Activated T-helper 1 cell treated with Interleukin-2 at 50 U/mL for 16 hours (primary cell): Measurements from ENCODE around the gene EXOC3L1.

ENCODE experiments used
- DNase-seq: peaks from one replicate; pipeline ENCODE4 v3.0.0-alpha.2; 2020; ENCODE audit warnings: low read depth

Gene EXOC3L1

DNA sequence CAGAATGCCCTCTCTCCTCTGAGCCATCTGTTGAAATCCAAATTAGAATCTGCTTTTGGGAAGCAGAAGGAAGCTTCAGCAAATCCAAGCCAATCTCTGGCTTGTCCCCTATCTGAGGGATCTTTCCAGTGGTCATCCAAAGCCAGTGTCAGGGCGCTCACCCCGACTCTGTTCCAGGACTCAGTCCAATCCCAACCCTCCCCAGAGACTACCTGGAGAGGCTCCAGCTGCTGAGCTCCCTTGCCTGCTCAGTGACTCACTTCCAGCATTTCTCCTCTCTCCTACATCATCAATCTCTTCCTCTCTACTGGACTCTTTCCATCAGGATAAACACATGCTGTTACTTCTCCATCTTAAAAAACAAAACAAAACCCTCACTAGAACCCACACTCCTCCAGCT is 8.6 kb downstream of the EXOC3L1 start:
- no peak for DNase-seq

DNA sequence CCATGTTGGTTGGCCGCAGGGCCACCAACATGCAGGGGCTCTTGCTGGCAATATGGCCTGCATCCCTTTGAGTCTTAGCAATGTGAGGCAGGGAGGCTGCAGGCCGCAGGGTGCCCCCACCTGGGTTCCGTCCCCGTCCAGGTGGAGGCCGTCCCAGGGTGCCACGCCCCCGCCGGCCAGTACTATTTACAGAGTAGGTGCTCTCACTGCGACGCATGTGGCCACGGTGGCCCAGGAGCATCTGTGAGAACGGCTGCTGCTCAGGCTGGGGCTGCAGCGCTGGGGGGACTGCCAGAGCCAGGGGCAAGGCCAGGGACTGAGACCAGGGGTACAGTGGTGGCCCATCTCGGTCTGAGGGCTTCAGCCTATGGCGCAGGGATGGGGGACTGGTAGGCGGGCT is 9.8 kb downstream of the EXOC3L1 start:
- DNase-seq = no peak

DNA sequence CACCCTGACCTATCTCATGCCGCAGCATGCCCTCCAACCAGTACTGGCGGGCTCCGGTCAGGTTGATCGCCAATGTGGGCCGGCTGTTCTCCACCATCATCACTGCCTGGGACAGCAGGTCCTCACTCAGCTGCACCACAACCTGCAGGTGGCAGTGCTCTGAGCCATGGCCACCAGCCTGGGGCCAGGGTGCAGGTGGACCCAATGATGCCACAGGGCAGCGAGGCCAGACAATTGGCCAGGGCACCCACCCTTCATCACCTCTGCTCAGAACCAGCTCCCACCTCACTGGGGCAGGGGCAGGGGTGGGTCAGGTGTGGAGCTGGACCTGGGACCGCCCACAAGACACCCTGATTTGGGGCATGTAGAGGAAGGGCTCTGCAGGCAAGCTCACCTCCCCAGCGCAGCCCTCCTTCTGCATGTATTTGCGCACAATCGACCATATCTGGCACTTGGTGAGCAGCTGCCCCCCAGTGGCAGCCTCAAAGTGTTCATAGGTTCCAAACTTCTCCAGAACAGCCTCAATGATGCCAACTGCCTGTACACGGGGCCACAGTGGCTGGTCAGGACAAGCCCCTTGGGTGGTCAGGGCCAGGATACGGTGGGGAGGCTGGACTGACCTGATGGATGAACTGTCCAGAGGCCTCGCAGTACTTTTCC is 10.4 kb downstream of the EXOC3L1 start:
- DNase-seq = no peak

DNA sequence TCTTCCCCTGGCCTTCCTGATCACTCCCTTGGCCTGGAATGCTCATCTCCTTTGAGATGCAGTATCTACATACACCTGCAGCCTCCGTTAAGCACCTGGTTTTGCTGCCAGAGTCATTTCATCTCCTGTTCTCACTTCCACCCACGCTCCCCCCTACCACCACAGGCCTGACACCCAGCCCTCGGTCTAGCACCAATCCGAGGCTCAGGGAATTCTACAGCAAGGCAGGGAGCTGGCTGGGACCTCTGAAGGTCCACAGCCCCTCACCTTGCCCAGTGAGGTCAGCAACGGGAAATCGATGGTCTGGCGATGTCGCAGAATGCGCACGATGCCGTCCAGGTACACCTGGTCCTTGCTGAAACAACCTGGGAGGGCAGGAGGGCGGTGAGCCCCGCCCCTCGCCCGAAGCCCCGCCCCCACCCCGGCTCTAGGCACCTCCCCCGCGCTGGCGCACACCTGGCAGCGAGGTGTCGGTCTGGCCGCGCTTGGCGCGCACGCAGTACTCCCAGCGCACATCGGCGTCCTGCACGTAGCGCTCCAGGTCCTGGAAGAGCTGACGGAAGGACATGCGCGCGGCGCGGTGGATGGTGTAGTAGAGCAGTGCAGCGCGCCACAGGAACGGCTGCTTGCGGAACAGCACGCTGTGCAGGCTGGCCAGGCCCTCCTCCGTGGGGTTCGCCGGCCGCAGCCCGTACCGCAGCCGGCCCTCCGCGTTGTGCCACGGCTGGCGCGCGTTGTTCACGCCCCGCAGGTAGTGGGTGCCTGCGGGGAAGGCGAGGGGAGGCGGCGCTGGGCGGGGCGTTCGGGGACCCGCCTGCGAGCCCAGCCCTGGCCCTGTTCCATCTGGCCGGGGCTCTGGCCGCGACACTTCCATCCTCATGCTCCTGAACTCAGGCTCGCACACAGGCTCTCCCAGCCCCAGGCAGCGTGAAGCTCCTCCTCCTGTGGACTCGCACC is 11.9 kb downstream of the EXOC3L1 start:
- DNase-seq = peak; percentile 50

DNA sequence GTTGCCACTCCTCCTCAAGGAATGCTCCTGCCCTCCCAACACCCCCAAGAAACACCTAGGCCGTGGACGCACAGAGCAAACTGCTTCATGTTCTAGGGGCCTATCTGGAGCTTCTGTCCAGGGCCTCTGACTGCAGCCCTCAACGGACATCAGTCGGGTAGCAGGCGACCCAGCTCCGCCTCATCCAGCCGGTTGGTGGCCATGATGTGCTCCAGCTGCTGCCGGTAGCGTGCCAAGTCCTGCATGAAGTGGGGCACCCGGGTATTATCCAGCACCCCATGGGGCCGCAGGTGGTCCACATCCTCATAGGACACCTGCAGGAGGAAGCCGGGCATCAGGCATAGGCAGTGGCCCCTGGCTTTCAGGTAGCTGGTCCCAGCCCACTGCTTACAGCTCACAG is 13.3 kb downstream of the EXOC3L1 start:
- no peak for DNase-seq

DNA sequence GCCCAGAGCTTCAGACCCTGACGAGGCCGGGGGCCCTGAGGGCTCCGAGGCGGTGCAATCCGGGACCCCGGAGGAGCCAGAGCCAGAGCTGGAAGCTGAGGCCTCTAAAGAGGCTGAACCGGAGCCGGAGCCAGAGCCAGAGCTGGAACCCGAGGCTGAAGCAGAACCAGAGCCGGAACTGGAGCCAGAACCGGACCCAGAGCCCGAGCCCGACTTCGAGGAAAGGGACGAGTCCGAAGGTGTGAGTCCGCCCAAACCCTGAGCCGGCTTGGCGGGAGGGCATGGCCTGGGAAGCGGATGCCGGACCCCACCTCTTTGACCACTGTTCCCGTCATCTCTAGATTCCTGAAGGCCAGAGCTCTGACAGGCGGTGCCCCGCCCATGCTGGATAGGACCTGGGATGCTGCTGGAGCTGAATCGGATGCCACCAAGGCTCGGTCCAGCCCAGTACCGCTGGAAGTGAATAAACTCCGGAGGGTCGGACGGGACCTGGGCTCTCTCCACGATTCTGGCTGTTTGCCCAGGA is 15.2 kb downstream of the EXOC3L1 start:
- DNase-seq = no peak

DNA sequence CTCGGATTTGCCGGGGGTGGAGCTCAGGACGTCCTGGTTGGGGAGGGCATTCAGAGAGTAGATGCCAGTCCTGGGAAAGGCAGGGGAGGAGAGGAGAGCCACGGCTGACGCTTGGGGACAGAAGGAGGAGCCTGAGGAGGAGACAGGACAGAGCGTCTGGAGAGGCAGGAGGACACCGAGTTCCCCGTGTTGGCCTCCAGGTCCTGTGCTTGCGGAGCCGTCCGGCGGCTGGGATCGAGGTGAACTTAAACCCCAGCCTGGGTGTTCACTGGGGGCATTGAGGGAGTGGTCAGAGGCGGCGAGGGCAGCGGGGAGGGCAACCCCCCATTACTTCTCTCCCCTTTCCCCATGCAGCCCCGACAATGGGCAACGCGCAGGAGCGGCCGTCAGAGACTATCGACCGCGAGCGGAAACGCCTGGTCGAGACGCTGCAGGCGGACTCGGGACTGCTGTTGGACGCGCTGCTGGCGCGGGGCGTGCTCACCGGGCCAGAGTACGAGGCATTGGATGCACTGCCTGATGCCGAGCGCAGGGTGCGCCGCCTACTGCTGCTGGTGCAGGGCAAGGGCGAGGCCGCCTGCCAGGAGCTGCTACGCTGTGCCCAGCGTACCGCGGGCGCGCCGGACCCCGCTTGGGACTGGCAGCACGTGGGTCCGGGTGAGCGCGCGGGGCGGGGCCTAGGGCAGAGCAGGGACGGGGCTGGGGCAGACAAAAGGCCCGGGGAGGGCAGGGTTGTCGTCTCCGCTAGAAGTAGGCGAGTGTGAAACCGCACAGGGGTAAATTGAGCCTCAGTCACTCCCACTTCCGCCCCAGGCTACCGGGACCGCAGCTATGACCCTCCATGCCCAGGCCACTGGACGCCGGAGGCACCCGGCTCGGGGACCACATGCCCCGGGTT is 15.9 kb downstream of the EXOC3L1 start:
- DNase-seq = peak; percentile 61

DNA sequence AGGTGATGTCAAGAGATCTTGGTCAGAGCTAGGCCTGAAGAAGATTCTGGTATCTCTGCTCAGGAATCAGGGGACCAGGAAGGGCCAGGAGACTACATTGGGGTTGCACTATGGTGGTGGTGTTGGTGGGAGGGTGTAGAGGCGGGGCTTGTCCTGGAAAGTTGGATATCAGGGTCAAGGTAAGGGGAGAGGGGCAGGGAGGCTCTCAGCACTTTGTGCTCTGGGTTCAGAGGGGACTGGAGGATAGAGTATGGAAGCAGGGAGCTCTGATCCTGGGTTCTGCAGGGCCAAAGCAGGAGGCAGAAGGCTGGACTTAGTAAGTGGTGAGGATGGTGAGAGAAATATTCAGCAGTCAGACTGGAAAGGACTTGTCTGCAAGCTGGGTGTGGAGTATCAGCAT is 16.6 kb downstream of the EXOC3L1 start:
- no peak for DNase-seq

DNA sequence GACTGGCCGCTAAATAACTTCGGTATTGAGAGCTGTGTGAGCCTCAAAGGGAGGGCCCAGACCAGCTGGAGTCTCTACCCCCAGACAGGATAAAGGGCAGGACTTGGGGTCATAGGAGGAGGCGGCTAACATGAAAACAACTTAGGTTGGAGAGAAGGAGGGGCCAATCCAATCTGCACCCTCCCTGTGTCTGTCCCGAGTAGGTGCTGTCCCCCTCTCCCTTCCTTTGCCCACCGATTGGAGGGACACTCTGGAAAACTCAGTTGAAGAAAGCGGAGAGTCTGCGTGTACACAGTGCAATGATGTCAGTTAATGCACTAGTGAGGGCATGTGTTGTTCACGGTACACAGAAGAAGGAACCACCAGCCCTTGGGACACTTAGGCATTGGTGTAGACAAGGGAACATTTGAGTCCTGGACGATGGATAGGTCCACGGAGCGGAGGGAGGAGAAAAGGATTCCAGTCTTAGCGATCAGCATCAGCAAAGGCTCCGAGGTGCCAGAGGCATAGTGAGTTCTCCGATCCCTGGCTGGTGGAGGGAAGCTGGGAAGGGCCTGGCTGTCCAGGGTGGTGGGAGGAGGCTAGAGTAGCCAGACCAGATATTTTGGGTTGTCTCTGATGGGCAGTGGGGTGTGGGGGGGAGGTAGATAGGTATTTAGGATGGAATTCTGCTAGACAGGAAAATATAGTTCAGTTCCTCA is 18.8 kb downstream of the EXOC3L1 start:
- no peak for DNase-seq

DNA sequence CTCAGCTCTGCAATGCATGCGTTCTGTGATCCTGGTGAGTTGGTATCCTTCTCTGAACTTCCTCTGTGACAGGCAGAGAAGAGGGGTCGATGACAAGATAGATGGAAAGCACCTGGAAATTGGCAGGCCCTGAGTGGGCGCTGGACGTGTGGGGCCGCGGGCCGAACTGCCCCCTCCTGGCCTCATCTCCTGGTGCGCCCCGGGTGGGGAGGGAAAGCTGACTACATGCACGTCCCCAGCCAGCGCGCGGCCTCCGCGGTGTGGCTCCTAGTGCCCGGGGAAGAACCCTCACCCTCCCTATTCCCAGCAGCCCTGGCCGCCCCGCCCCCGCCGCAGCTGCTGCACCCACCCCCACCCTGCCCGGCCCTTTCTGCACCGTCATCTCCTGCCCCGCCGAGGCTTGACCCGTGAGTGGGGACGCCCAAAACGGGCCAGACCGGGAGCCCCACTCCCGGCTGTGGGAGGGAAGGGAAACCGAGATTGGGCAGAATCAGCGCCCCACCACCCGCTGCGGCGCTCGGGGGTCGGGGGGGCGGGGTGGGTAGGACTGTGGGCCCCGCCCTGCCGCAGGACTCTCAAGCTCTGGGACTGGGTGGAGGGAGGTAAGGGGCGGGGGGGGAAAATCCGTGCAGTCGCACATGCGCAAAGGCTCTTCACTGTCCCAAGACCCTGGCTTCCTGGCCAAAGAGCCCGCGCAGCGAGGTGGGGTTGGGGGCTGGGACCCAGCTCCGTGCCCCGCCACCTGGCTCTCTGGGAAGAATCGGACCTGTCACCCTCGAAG is 19.6 kb downstream of the EXOC3L1 start, which contains the start of gene NOL3:
Gene NOL3 (plus strand): TSS at position 371 of the 781 bp plus-strand sequence.
- no peak for DNase-seq

DNA sequence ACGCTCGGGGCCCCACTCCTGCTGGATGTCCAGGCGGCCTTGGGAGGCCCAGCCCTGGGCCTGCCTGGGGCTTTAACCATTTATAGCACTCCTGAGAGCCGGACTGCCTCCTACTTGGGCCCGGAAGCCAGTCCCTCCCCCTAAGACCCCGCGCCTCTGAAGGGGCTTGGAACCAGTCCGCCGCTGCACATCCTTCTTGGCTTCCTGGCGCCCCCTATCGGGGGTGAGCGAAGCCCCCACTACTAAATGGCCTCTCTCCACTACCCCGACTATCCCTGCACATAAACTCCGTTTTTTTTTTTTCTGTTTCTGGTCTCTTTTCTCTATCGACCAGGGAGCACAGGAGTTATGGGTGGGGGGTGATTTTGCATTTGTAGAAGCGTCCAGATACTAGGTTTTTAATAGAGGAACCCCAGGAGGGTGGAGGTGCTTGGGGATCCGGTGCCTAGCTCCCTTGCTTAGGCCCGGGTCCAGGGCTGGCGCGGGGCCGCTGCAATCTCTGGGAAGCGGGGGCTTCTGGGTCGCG is 20.2 kb downstream of the EXOC3L1 start:
- DNase-seq = no peak

DNA sequence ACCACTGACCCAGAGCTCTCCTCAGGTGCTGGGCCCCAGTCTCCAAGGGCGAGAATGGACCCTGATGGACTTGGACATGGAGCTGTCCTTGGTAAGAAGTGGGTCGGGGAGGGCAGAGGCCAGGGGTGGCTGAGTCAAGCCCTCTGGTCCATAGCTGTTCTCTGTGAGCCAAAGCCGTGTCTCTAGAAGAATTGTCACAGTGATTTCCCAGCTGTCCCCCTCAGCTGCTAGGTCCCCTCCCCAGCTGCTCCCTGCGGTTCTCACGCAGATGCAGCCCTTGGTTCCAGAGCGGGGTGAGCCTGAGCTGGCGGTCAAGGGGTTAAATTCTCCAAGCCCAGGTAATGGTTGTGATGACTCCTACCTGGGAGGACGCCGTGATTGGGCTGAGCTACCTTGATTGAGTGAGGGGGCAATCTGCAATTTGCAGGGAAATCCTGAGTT is 20.9 kb downstream of the EXOC3L1 start:
- DNase-seq = no peak

DNA sequence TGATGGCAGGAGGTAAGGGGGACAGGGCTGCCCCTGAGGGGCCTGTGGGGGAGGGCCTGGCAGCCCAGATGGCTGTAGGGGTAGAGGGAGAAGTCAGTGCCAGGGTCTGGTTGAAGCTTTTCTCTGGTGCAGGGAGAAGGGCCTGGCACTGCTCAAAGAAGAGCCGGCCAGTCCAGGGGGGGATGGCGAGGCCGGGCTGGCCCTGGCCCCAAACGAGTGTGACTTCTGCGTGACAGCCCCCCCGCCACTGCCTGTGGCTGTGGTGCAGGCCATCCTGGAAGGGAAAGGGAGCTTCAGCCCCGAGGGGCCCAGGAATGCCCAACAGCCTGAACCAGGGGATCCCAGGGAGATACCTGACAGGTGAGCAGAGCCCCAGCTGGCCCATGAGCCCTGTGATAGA is 22.3 kb downstream of the EXOC3L1 start:
- no peak for DNase-seq

DNA sequence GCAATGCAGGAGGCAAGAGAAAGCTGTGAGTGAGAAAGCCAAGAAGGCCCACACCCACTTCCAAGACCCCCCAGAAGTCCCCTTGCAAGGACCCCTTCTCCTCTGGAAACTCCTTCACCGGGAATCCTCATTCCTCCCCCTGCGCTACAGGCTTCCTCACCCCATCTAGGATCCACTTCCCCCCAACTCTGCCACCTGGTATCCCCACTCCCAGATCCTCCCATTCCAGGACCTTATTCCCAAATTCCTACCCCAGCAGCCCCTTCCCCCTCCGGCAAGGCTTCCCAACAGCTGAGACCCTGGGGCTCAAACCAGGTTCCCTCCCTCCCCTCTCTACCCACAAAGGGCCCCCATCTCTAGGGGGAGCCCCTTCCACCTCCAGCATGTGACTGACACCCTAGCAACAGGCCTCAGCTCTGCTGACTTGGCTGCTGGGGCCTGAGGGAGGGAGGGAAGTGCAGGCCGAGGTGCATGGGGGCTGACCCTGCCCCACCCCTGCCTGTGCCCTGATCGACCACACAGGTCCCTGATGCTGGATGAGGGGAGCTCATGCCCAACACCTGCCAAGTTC is 23.3 kb downstream of the EXOC3L1 start:
- no peak for DNase-seq

DNA sequence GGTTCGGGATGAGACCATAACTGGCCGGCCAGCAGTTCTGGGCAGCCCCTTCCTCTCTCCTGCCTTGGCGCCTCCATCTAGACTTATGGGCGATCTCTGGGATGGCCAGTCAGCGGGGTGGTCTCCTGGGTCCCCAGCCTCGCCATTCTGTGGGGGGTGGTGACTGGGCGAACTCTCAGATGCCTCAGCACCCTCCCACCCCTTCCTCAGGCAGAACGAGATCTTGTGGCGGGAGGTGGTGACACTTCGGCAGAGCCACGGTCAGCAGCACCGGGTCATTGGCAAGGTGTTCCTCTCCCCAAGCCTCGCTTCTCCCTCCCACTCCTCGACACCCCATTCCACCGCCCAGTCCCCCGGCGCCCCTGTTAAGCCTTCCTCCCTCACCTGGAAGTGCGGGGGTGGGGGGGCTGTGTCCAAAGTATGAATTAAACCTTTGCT is 23.8 kb downstream of the EXOC3L1 start:
- DNase-seq = no peak

DNA sequence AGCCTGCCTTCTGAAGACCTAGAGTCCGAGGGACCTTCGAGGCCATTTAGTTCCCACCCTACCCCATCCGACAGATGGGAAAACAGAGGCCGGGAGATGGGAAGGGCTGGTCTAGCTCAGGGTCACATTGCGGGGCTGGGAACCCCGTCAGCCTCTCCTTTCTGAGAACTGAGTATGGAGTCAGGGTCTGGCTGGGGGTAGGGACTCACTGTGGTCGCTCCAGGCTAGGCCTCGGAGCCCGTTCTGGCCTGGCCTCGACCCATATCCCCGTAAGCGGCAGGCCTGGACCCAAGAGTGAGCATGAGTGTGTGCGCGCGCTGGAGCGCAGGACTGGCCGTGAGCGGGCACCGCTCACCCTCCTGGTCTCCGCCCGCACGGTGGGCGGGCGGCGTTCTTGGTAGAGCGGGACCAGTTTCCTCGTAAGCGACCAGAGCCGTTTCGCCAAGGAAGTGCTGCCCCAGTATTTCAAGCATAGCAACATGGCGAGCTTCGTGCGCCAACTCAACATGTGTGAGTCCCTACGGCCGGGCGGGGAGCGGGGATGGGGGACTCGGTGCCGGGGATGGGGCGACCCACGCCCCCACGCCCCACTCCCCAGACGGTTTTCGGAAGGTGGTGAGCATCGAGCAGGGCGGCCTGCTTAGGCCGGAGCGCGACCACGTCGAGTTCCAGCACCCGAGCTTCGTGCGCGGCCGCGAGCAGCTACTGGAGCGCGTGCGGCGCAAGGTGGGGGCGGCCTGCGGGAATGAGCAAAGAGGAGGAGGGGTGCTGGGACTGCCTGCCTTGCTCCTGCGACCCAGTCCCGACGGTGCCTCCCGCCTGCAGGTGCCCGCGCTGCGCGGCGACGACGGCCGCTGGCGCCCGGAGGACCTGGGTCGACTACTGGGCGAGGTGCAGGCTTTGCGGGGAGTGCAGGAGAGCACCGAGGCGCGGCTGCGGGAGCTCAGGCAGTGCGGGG is 24.5 kb downstream of the EXOC3L1 start:
- DNase-seq = no peak

DNA sequence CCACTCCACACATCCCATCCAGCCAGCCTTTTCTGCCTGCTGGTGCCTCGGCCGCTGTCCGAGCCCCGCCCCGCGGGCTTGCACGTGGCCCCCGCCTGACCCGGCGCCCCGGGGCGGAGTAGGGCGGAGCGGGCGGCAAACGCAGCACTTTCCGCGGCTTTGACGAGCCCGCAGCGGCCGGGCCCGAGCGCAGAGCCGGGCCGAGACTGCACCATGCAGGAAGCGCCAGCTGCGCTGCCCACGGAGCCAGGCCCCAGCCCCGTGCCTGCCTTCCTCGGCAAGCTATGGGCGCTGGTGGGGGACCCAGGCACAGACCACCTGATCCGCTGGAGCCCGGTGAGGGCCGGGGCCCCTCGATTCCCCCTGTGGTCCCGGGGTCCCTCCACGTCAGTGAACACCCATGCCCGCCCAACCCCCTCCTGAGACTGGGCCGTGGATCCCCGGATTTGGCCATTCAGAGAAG is 25.3 kb downstream of the EXOC3L1 start, which contains the start of gene HSF4:
Gene HSF4 (plus strand): TSS at position 147 of the 463 bp plus-strand sequence. CDS start 67 bp downstream, at position 214.
- DNase-seq = no peak

DNA sequence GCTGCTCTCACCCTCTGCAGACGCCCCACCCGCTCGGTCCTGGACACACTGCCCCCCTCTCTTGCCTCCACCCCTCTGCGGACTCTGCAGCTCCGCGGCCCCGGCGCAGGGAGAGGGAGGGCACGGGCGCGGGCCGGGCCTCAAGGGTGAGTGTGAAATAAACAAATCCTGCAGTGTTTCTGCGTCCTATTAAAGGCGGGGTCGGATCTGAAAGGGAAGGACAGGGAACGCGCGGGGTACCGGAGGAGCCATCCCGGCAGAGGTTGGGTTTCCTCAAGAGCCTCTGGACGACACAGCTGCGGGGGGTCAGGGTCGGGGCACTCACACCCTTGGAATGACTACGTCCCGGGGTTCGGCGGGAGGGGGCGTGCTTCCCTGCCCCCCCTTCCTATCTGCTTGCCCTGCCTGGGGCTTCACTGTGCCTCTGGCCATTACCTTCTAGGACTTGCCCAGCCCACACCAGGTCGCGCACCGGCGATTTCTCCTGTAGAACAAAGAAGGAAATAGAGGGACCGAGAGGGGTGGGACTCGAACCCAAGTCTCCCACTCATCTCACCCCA is 25.9 kb downstream of the EXOC3L1 start:
- no peak for DNase-seq
